GM12873 (cell line): ENCODE measurements around the gene ATP4B.

Source experiments
- CTCF ChIP-seq: IDR thresholded peaks from 2 replicates; pipeline ENCODE4 v1.5.1; 2012; ENCODE audit warnings: low read depth, mild to moderate bottlenecking, moderate library complexity, low read length, control low read depth; ENCODE audit not compliant: insufficient read depth; ENCODE audit errors: missing control alignments

ATP4B gene

GRCh38 chr13:113605866-113606438, 52.0 kb downstream of the ATP4B start:
- TF ChIP-seq CTCF = no peak

- TF ChIP-seq CTCF = no peak
These were observed 52.5 kb downstream of the ATP4B start for GRCh38 chr13:113605461-113605860.

- no peak for TF ChIP-seq CTCF
These were observed 53.8 kb downstream of the ATP4B start for GRCh38 chr13:113604186-113604585.

GRCh38 chr13:113603116-113603710, 54.8 kb downstream of the ATP4B start:
- TF ChIP-seq CTCF = no peak

- TF ChIP-seq CTCF = no peak
These were observed 55.6 kb downstream of the ATP4B start for GRCh38 chr13:113602291-113602988.

GRCh38 chr13:113601166-113602070, 56.6 kb downstream of the ATP4B start:
- TF ChIP-seq CTCF = no peak

GRCh38 chr13:113599391-113599790, 58.6 kb downstream of the ATP4B start:
- no peak for TF ChIP-seq CTCF
